HCT116 (cell line): ENCODE results near the gene PXMP2. TPM values are rescaled to one million over a fixed set of nuclear protein-coding genes. Genes with fewer than 3 reads are reported as not detected.

Experiments used
- ATAC-seq: fragments of 200-7000 bp; cut with Tn5 transposase; 2 replicates; pipeline ENCODE4 v1.9.1; 2020; ENCODE audit warnings: mild to moderate bottlenecking, moderate library complexity
- BruUV-seq: library from RNA; stranded (reverse); fragments of 400-500 nt; replicated peaks from 2 replicates; lab custom pipeline; 2021; lab: Mats Ljungman, UMichigan
- CTCF ChIA-PET: fragments of 300-600 bp; sonication (Branson Sonifier 250); formaldehyde crosslinking; loops from one replicate; lab custom pipeline; 2021; ENCODE audit warnings: antibody characterized with exemption; lab: Charles Lee
- POLR2A ChIA-PET: fragments of 300-600, 350-600 bp; sonication (Branson Sonifier 250); formaldehyde crosslinking; loops from one replicate; lab custom pipeline; 2021; ENCODE audit warnings: antibody characterized with exemption; lab: Charles Lee
- RAD21 ChIA-PET, 2 experiments: fragments of 300-600 bp; sonication (Branson Sonifier 250); formaldehyde crosslinking; loops; one replicate each; lab custom pipeline; 2023; ENCODE audit warnings: low total read pairs in 2 of 2; ENCODE audit not compliant: uncharacterized antibody in 2 of 2, unreplicated experiment in 2 of 2, low non-redundant PET in 1 of 2; lab: Charles Lee
- DNase-seq: peaks from one replicate; pipeline ENCODE4 v3.0.0-alpha.2; 2010; ENCODE audit warnings: low read depth, low spot score
- H2AFZ ChIP-seq: fragments of 200-600 bp; shearing (Covaris generic), sonication (generic); 2 replicates; pipeline ENCODE4 v1.6.1; 2017; ENCODE audit warnings: low read depth, mixed run types, mixed read lengths, antibody characterized with exemption, low read length; ENCODE audit not compliant: poor library complexity, severe bottlenecking
- H3K27ac ChIP-seq: 2 replicates; pipeline ENCODE4 v1.5.1; 2012; ENCODE audit warnings: low read depth, low read length
- H3K27me3 ChIP-seq: fragments of 200-600 bp; sonication (generic); 2 replicates; pipeline ENCODE4 v1.6.1; 2016; ENCODE audit warnings: mixed run types, low read length, mixed read lengths; ENCODE audit not compliant: insufficient read depth
- H3K36me3 ChIP-seq, 2 experiments: fragments of 200-500 bp in 1 of 2; fragments of 200-600 bp in 1 of 2; sonication (Bioruptor generic) in 1 of 2; sonication (generic) in 1 of 2; 2 replicates each; pipeline versions ENCODE4 v1.5.1 to v1.6.1; 2014 to 2016; ENCODE audit warnings: low read length in 2 of 2, inconsistent platforms in 1 of 2, mixed read lengths in 1 of 2, mixed run types in 1 of 2; ENCODE audit not compliant: insufficient read depth in 2 of 2, control insufficient read depth in 1 of 2
- H3K4me1 ChIP-seq, 2 experiments: fragments of 200-600 bp in 1 of 2; sonication (generic) in 1 of 2; 2 replicates each; pipeline versions ENCODE4 v1.5.1 to v1.6.1; 2012 to 2017; ENCODE audit warnings: low read length in 2 of 2, inconsistent platforms in 1 of 2, mild to moderate bottlenecking in 1 of 2, mixed read lengths in 1 of 2, mixed run types in 1 of 2, moderate library complexity in 1 of 2; ENCODE audit not compliant: insufficient read depth in 2 of 2, control insufficient read depth in 1 of 2
- H3K4me2 ChIP-seq: fragments of 200-600 bp; sonication (generic); 2 replicates; pipeline ENCODE4 v1.6.1; 2017; ENCODE audit warnings: mixed run types, low read length, mixed read lengths
- H3K4me3 ChIP-seq, 2 experiments: fragments of 200-600 bp in 1 of 2; sonication (generic) in 1 of 2; replicated peaks in 1 of 2; 2 replicates each; pipeline ENCODE4 v1.5.1; 2011 to 2016; ENCODE audit warnings: low read length in 2 of 2, control low read depth in 1 of 2, low read depth in 1 of 2, mild to moderate bottlenecking in 1 of 2, mixed read lengths in 1 of 2, mixed run types in 1 of 2
- H3K79me2 ChIP-seq: fragments of 200-600 bp; sonication (generic); 2 replicates; pipeline ENCODE4 v1.6.1; 2017; ENCODE audit warnings: mild to moderate bottlenecking, mixed run types, low read length, moderate library complexity, mixed read lengths; ENCODE audit not compliant: insufficient read depth
- H3K9ac ChIP-seq: fragments of 200-600 bp; sonication (generic); 2 replicates; pipeline ENCODE4 v1.6.1; 2016; ENCODE audit warnings: low read length, mixed read lengths
- H3K9me2 ChIP-seq: fragments of 200-600 bp; sonication (generic), shearing (Covaris generic); 2 replicates; pipeline ENCODE4 v1.6.1; 2017; ENCODE audit warnings: mixed run types, mild to moderate bottlenecking, moderate library complexity; ENCODE audit not compliant: insufficient read depth
- H3K9me3 ChIP-seq, 2 experiments: fragments of 200-500 bp in 1 of 2; fragments of 200-600 bp in 1 of 2; sonication (Bioruptor generic) in 1 of 2; sonication (generic) in 1 of 2; 2 replicates each; pipeline ENCODE4 v1.6.1; 2014 to 2017; ENCODE audit warnings: low read length in 2 of 2, mixed read lengths in 2 of 2, inconsistent platforms in 1 of 2, low read depth in 1 of 2, mild to moderate bottlenecking in 1 of 2, mixed run types in 1 of 2, moderate library complexity in 1 of 2; ENCODE audit not compliant: control insufficient read depth in 1 of 2, insufficient read depth in 1 of 2
- H4K20me1 ChIP-seq: fragments of 200-600 bp; sonication (generic), shearing (Covaris generic); 2 replicates; pipeline ENCODE4 v1.6.1; 2017; ENCODE audit warnings: mixed run types, mild to moderate bottlenecking, moderate library complexity; ENCODE audit not compliant: insufficient read depth
- ATF3 ChIP-seq: IDR thresholded peaks from 2 replicates; pipeline ENCODE4 v1.6.1; 2012
- EZH2 ChIP-seq: fragments of 200-600 bp; sonication (generic); IDR thresholded peaks from 2 replicates; pipeline ENCODE4 v1.6.1; 2017; ENCODE audit warnings: antibody characterized with exemption, mixed run types
- EZH2phosphoT487 ChIP-seq: fragments of 200-600 bp; IDR thresholded peaks from 2 replicates; pipeline ENCODE4 v1.6.1; 2018; ENCODE audit warnings: antibody characterized with exemption, borderline replicate concordance
- JUND ChIP-seq: IDR thresholded peaks from 2 replicates; pipeline ENCODE4 v1.6.1; 2012
- POLR2A ChIP-seq: IDR thresholded peaks from 2 replicates; pipeline ENCODE4 v1.7.0; 2011; ENCODE audit warnings: borderline replicate concordance; ENCODE audit not compliant: insufficient read depth, insufficient read length; ENCODE audit errors: extremely low read depth
- POLR2AphosphoS5 ChIP-seq: IDR thresholded peaks from 2 replicates; pipeline ENCODE4 v1.6.1; 2011; ENCODE audit warnings: mild to moderate bottlenecking, low read depth, low read length, moderate library complexity
- RAD21 ChIP-seq: IDR thresholded peaks from 2 replicates; pipeline ENCODE4 v1.6.1; 2012; ENCODE audit warnings: low read depth, mild to moderate bottlenecking
- SRF ChIP-seq: IDR thresholded peaks from 2 replicates; pipeline ENCODE4 v1.6.1; 2012; ENCODE audit warnings: low read depth
- TCF7L2 ChIP-seq: IDR thresholded peaks from 2 replicates; pipeline ENCODE4 v1.7.0; 2011; ENCODE audit warnings: borderline replicate concordance, inconsistent platforms; ENCODE audit not compliant: insufficient read depth, insufficient read length; ENCODE audit errors: extremely low read depth
- YY1 ChIP-seq: IDR thresholded peaks from 2 replicates; pipeline ENCODE4 v1.6.1; 2011; ENCODE audit warnings: low read length, low read depth, moderate library complexity, mild to moderate bottlenecking; ENCODE audit not compliant: insufficient replicate concordance; ENCODE audit errors: extremely low read depth
- ZBTB33 ChIP-seq: IDR thresholded peaks from 2 replicates; pipeline ENCODE4 v1.6.1; 2011; ENCODE audit warnings: mild to moderate bottlenecking, low read length, moderate library complexity; ENCODE audit not compliant: insufficient replicate concordance; ENCODE audit errors: extremely low read depth
- ZFX ChIP-seq: fragments of 450-650 bp; IDR thresholded peaks from 2 replicates; pipeline ENCODE4 v1.6.1; 2017
- intact Hi-C: fragments of 100-400 bp; cut with micrococcal nuclease; formaldehyde crosslinking; loops from 2 replicates; pipeline ENCODE4 v1.10.0; 2022
- total RNA-seq: library from RNA; stranded (reverse); gene quantifications from one replicate; pipeline ENCODE4 v1.2.1, GENCODE V29; 2021; ENCODE audit not compliant: unreplicated experiment
- TF ChIP-seq, protein P1 (sequence below): IDR thresholded peaks from 2 replicates; pipeline ENCODE4 v1.6.1; 2012
- TF ChIP-seq, protein P2 (sequence below): IDR thresholded peaks from 2 replicates; pipeline ENCODE4 v1.6.1; 2012; ENCODE audit warnings: low read depth

PXMP2 gene
- total RNA-seq, 1 experiment from 2014 or later: 30.9 TPM

DNA sequence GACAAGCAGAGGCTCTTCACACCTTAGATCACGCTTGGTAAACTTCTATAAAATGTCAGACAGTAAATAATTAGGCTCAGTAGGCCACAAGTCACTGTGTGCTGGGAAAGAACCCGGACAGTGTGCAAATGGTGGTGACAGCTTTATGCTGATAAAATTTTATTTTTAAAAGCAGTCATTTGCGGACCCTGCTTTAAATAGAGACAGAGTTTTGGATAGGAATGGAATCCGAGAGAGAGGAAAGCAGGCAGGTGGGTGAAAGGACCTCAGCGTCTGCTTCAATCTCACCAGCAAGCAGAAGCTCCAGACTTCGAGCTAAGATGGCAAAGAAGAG, 52.9 kb downstream of the PXMP2 start:
- Histone ChIP-seq H2AFZ (no peak overlapping the region), H3K9ac (no peak overlapping the region), H3K4me3 (no peak overlapping the region), H3K4me1 (no peaks in the 10 kb centered on the region), H3K4me2 (no peak overlapping the region), H3K27me3 (no peaks in the 10 kb centered on the region), H3K36me3 (peaks cover 54 to 67% of the 10 kb centered on the region in 2 experiments), H3K27ac (no peak overlapping the region), H3K9me2 (no peaks in the 10 kb centered on the region), H3K79me2 (peaks cover 39% of the 10 kb centered on the region), H3K9me3 (no peaks in the 10 kb centered on the region), H4K20me1 (0 out of 2 replicates have a peak, but pooled peaks cover 7% of the 10 kb centered on the region)
- ChIA-PET CTCF (no interaction called here), RAD21 (no interaction called here), POLR2A (no interaction called here)
- TF ChIP-seq YY1: no peak
- no TSS peak for BruUV-seq
- ATAC-seq: no peak
- no peak for DNase-seq
- intact Hi-C loops: no loop called here

- Histone ChIP-seq H3K4me2 (no peak overlapping the region), H3K9ac (no peak overlapping the region), H3K27me3 (no peaks in the 10 kb centered on the region), H3K9me3 (no peaks in the 10 kb centered on the region), H2AFZ (no peak overlapping the region), H3K27ac (no peak overlapping the region), H3K36me3 (peaks cover 55 to 66% of the 10 kb centered on the region in 2 experiments), H3K79me2 (peaks cover 42% of the 10 kb centered on the region), H4K20me1 (0 out of 2 replicates have a peak, but pooled peaks cover 7% of the 10 kb centered on the region), H3K4me1 (no peaks in the 10 kb centered on the region), H3K4me3 (no peak overlapping the region), H3K9me2 (no peaks in the 10 kb centered on the region)
- DNase-seq: no peak
- ChIA-PET RAD21 (no interaction called here), CTCF (no interaction called here), POLR2A (no interaction called here)
- ATAC-seq: no peak
- intact Hi-C loops: no loop called here
- BruUV-seq: no TSS peak
- no peak for TF ChIP-seq YY1
- no peak for TF ChIP-seq JUND
- TF ChIP-seq ZBTB33: no peak
- TF ChIP-seq, protein P1, sequence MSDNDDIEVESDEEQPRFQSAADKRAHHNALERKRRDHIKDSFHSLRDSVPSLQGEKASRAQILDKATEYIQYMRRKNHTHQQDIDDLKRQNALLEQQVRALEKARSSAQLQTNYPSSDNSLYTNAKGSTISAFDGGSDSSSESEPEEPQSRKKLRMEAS: no peak
- TF ChIP-seq EZH2: no peak
- no peak for TF ChIP-seq ATF3
- TF ChIP-seq RAD21: no peak
- no peak for TF ChIP-seq POLR2A
- TF ChIP-seq EZH2phosphoT487: no peak
- no peak for TF ChIP-seq SRF
- TF ChIP-seq, protein P2, sequence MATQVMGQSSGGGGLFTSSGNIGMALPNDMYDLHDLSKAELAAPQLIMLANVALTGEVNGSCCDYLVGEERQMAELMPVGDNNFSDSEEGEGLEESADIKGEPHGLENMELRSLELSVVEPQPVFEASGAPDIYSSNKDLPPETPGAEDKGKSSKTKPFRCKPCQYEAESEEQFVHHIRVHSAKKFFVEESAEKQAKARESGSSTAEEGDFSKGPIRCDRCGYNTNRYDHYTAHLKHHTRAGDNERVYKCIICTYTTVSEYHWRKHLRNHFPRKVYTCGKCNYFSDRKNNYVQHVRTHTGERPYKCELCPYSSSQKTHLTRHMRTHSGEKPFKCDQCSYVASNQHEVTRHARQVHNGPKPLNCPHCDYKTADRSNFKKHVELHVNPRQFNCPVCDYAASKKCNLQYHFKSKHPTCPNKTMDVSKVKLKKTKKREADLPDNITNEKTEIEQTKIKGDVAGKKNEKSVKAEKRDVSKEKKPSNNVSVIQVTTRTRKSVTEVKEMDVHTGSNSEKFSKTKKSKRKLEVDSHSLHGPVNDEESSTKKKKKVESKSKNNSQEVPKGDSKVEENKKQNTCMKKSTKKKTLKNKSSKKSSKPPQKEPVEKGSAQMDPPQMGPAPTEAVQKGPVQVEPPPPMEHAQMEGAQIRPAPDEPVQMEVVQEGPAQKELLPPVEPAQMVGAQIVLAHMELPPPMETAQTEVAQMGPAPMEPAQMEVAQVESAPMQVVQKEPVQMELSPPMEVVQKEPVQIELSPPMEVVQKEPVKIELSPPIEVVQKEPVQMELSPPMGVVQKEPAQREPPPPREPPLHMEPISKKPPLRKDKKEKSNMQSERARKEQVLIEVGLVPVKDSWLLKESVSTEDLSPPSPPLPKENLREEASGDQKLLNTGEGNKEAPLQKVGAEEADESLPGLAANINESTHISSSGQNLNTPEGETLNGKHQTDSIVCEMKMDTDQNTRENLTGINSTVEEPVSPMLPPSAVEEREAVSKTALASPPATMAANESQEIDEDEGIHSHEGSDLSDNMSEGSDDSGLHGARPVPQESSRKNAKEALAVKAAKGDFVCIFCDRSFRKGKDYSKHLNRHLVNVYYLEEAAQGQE: no peak
- no peak for TF ChIP-seq TCF7L2
- no peak for TF ChIP-seq POLR2AphosphoS5
- no peak for TF ChIP-seq ZFX
Observed at GRCh38 chr12:132740652-132741051, 53.3 kb downstream of the PXMP2 start.
